ENCODE data around the gene ZEB2. TPM values are rescaled to one million over a fixed set of nuclear protein-coding genes. Genes with fewer than 3 reads are reported as not detected.

ZEB2 gene
- total RNA-seq, 1 donor from 2014 or later = 0.51 TPM

GRCh38 chr2:144496092-144496976 lies 23.6 kb downstream of the ZEB2 start:
- DNase-seq (ENCODE audit: low read depth in 2 of 2) = no peak

- DNase-seq (ENCODE audit: low read depth in 2 of 2) = no peak
These were observed 24.5 kb downstream of the ZEB2 start for GRCh38 chr2:144495227-144496091.

- no peak for DNase-seq (ENCODE audit: low read depth in 2 of 2)
These were observed 26.7 kb downstream of the ZEB2 start for GRCh38 chr2:144493027-144493809.

- no peak for DNase-seq (ENCODE audit: low read depth in 2 of 2)
These were observed 29.1 kb downstream of the ZEB2 start for GRCh38 chr2:144490857-144491256.

- DNase-seq (ENCODE audit: low read depth in 2 of 2) = no peak
These were observed 29.9 kb downstream of the ZEB2 start for GRCh38 chr2:144490017-144490416.

- no peak for DNase-seq (ENCODE audit: low read depth in 2 of 2)
These were observed 30.5 kb downstream of the ZEB2 start for GRCh38 chr2:144489315-144489916.

- no peak for DNase-seq (ENCODE audit: low read depth in 2 of 2)
These were observed 35.5 kb downstream of the ZEB2 start for GRCh38 chr2:144484201-144484948.

- DNase-seq (ENCODE audit: low read depth in 2 of 2) = no peak
These were observed 38.3 kb downstream of the ZEB2 start for GRCh38 chr2:144481666-144482065.

- no peak for DNase-seq (ENCODE audit: low read depth in 2 of 2)
These were observed 38.8 kb downstream of the ZEB2 start for GRCh38 chr2:144481109-144481508.

- no peak for DNase-seq (ENCODE audit: low read depth in 2 of 2)
These were observed 39.6 kb downstream of the ZEB2 start for GRCh38 chr2:144480285-144480684.

GRCh38 chr2:144479659-144480058 lies 40.3 kb downstream of the ZEB2 start:
- DNase-seq (ENCODE audit: low read depth in 2 of 2) = no peak

- DNase-seq (ENCODE audit: low read depth in 2 of 2) = no peak
These were observed 40.8 kb downstream of the ZEB2 start for GRCh38 chr2:144479138-144479537.

GRCh38 chr2:144477957-144478311 lies 42.0 kb downstream of the ZEB2 start:
- DNase-seq (ENCODE audit: low read depth in 2 of 2) = no peak

- DNase-seq (ENCODE audit: low read depth in 2 of 2) = no peak
These were observed 42.5 kb downstream of the ZEB2 start for GRCh38 chr2:144477281-144477956.

GRCh38 chr2:144476682-144477081 lies 43.2 kb downstream of the ZEB2 start:
- no peak for DNase-seq (ENCODE audit: low read depth in 2 of 2)

GRCh38 chr2:144475569-144476275 lies 44.2 kb downstream of the ZEB2 start:
- DNase-seq (ENCODE audit: low read depth in 2 of 2) = no peak

- DNase-seq (ENCODE audit: low read depth in 2 of 2) = no peak
These were observed 44.9 kb downstream of the ZEB2 start for GRCh38 chr2:144475044-144475443.

GRCh38 chr2:144474017-144474416 lies 45.9 kb downstream of the ZEB2 start:
- no peak for DNase-seq (ENCODE audit: low read depth in 2 of 2)

- DNase-seq (ENCODE audit: low read depth in 2 of 2) = no peak
These were observed 47.0 kb downstream of the ZEB2 start for GRCh38 chr2:144472911-144473310.
